Sigmoid colon (tissue), 7 donors: ENCODE results near the gene ARHGAP15. TPM values are rescaled to one million over a fixed set of nuclear protein-coding genes. Genes with fewer than 3 reads are reported as not detected.

Source experiments
- DNase-seq: peaks from one replicate; pipeline ENCODE4 v3.0.0-alpha.2; 2019
- H3K27ac ChIP-seq, 4 donors: fragments of 200-600 bp; sonication (generic); one replicate each; pipeline ENCODE4 v1.5.1; 2016 to 2019; ENCODE audit warnings: mild to moderate bottlenecking in 1 of 4
- H3K27me3 ChIP-seq, 3 donors: fragments of 200-600 bp; sonication (generic); one replicate each; pipeline ENCODE4 v1.5.1; 2019; ENCODE audit warnings: mild to moderate bottlenecking in 1 of 3
- H3K36me3 ChIP-seq, 4 donors: fragments of 200-600 bp; sonication (generic); one replicate each; pipeline ENCODE4 v1.5.1; 2016 to 2019
- H3K4me1 ChIP-seq, 4 donors: fragments of 200-600 bp; sonication (generic); one replicate each; pipeline ENCODE4 v1.5.1; 2017 to 2019
- H3K4me3 ChIP-seq, 4 donors: fragments of 200-600 bp; sonication (generic); one replicate each; pipeline ENCODE4 v1.5.1; 2017 to 2019; ENCODE audit warnings: mild to moderate bottlenecking in 2 of 4, moderate library complexity in 1 of 4
- H3K9me3 ChIP-seq, 4 donors: fragments of 200-600 bp in 3 of 4; sonication (generic) in 3 of 4; one replicate each; pipeline versions ENCODE4 v1.5.1 to v1.6.1; 2013 to 2019
- EP300 ChIP-seq, 4 donors: sonication (generic); formaldehyde crosslinking; IDR thresholded peaks; one replicate each; pipeline ENCODE4 v1.6.1; 2017; ENCODE audit warnings: antibody characterized with exemption in 4 of 4
- POLR2A ChIP-seq, 2 donors: fragments of 450-650 bp; IDR thresholded peaks; one replicate each; pipeline ENCODE4 v1.6.1; 2016; ENCODE audit warnings: antibody characterized with exemption in 2 of 2, mild to moderate bottlenecking in 2 of 2, moderate library complexity in 2 of 2
- POLR2AphosphoS5 ChIP-seq, 4 donors: sonication (generic); formaldehyde crosslinking; IDR thresholded peaks; one replicate each; pipeline ENCODE4 v1.6.1; 2017; ENCODE audit warnings: antibody characterized with exemption in 4 of 4
- WGBS, 2 donors: extraction: QIAGEN DNeasy Blood & Tissue Kit; methylation state at CpG; one replicate each; pipeline ENCODE4 v1.1.7; 2013; 5-methylcytosine and 5-hydroxymethylcytosine counted together
- intact Hi-C: fragments of 100-400 bp; cut with DNase I; formaldehyde crosslinking; loops from one replicate; pipeline ENCODE4 v1.15.1; 2023
- polyA plus RNA-seq, 3 donors: library from polyadenylated mRNA; stranded (reverse); fragments of 200-250 nt; gene quantifications; one replicate each; pipeline ENCODE4 v1.2.3, GENCODE V29; 2013
- total RNA-seq, 4 donors: library from RNA; depleted of rRNA; stranded (reverse); fragments of >200 nt; gene quantifications; one replicate each; pipeline ENCODE4 v1.1.0, GENCODE V29; 2016
- TF ChIP-seq, protein P1 (sequence below), 4 experiments: fragments of 450-650 bp in 3 of 4; fragments of 200-600 bp in 1 of 4; IDR thresholded peaks; one replicate each; pipeline ENCODE4 v1.5.1; 2016 to 2019; ENCODE audit warnings: antibody characterized with exemption in 4 of 4, mild to moderate bottlenecking in 3 of 4, moderate library complexity in 2 of 4
- donor health status: healthy with polysubstance abuse.
- donor health status: Bipolar disorder and iron deficiency.
- donor health status: healthy.

ARHGAP15 gene
- total and polyA plus RNA-seq, 7 donors: 3.7 to 16.4 (median 6.0) TPM

DNA sequence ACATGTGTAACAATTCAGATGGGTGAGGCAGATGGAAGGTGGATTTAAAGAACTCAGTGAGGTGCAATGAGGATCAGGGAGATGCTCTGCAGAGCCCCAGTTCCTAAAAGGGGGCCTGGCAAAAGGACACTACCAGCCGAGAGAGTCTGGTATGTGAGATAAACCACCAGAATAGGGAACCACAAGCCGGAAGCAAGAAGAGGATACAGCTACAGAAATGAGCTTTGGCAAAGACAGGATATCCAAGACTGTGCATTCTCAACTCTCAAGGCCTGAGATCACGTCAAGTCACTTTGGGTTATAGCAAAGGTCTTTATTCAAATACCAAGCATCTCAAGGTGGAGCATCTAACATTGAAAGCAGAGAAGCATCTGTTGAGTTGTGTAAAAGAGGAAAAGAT is 293.5 kb downstream of the ARHGAP15 start:
- no peak overlapping the region for H3K27ac ChIP-seq
- no peak overlapping the region for H3K4me3 ChIP-seq
- intact Hi-C loops: no loop called here
- TF ChIP-seq POLR2AphosphoS5 (IDR thresholded peaks at IDR 0.05): no peak
- no peak for TF ChIP-seq POLR2A (IDR thresholded peaks at IDR 0.05)
- TF ChIP-seq, protein P1, sequence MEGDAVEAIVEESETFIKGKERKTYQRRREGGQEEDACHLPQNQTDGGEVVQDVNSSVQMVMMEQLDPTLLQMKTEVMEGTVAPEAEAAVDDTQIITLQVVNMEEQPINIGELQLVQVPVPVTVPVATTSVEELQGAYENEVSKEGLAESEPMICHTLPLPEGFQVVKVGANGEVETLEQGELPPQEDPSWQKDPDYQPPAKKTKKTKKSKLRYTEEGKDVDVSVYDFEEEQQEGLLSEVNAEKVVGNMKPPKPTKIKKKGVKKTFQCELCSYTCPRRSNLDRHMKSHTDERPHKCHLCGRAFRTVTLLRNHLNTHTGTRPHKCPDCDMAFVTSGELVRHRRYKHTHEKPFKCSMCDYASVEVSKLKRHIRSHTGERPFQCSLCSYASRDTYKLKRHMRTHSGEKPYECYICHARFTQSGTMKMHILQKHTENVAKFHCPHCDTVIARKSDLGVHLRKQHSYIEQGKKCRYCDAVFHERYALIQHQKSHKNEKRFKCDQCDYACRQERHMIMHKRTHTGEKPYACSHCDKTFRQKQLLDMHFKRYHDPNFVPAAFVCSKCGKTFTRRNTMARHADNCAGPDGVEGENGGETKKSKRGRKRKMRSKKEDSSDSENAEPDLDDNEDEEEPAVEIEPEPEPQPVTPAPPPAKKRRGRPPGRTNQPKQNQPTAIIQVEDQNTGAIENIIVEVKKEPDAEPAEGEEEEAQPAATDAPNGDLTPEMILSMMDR (IDR thresholded peaks at IDR 0.05): no peak
- TF ChIP-seq EP300 (IDR thresholded peaks at IDR 0.05): no peak
- H3K9me3 ChIP-seq: no peaks in the 10 kb centered on the region
- no peaks in the 10 kb centered on the region for H3K36me3 ChIP-seq
- no peaks in the 10 kb centered on the region for H3K27me3 ChIP-seq
- WGBS, 2 donors: 72 to 84% methylated on average over 3 of the region's 3 CpGs
- no peaks in the 10 kb centered on the region for H3K4me1 ChIP-seq
- DNase-seq: no peak

DNA sequence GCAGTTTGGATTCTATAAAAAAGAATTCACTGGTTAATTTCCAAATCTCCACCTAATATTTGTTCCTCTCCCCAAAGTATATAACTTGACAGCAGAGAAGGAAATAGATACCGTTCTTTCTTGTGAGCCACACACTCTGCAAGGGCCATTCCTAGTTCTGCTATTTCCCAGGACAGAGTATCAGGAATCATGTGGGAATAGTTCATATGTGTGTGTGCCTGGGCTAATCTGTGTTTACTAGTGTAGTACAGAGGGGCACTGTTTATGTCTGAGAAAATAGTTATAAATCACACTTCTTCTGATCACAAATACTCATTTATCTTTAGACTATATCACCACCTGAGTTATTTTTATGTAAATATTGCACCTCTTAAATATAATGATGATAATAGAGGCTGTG is 296.7 kb downstream of the ARHGAP15 start:
- Histone ChIP-seq H3K4me3 (no peak overlapping the region), H3K4me1 (no peaks in the 10 kb centered on the region), H3K36me3 (no peaks in the 10 kb centered on the region), H3K9me3 (no peaks in the 10 kb centered on the region), H3K27me3 (no peaks in the 10 kb centered on the region), H3K27ac (no peak overlapping the region)
- 82 to 95% methylated on average over 1 of the region's 1 CpG for WGBS, 2 donors
- no peak for TF ChIP-seq POLR2A (IDR thresholded peaks at IDR 0.05)
- TF ChIP-seq EP300 (IDR thresholded peaks at IDR 0.05): no peak
- TF ChIP-seq POLR2AphosphoS5 (IDR thresholded peaks at IDR 0.05): no peak
- TF ChIP-seq, protein P1 (IDR thresholded peaks at IDR 0.05): no peak
- intact Hi-C loops: no loop called here
- DNase-seq: no peak

- 92 to 95% methylated on average over 4 of the region's 4 CpGs for WGBS, 2 donors
- H3K27ac ChIP-seq: no peak overlapping the region
- DNase-seq: no peak
Observed at GRCh38 chr2:143426296-143426695, 297.1 kb downstream of the ARHGAP15 start.

GRCh38 chr2:143428700-143429099 is 299.5 kb downstream of the ARHGAP15 start:
- no peak overlapping the region for H3K4me3 ChIP-seq
- no peaks in the 10 kb centered on the region for H3K36me3 ChIP-seq
- H3K4me1 ChIP-seq: no peaks in the 10 kb centered on the region
- no peaks in the 10 kb centered on the region for H3K27me3 ChIP-seq
- intact Hi-C loops: no loop called here
- no peaks in the 10 kb centered on the region for H3K9me3 ChIP-seq
- TF ChIP-seq POLR2AphosphoS5 (IDR thresholded peaks at IDR 0.05): no peak
- no peak for TF ChIP-seq EP300 (IDR thresholded peaks at IDR 0.05)
- no peak for TF ChIP-seq POLR2A (IDR thresholded peaks at IDR 0.05)
- TF ChIP-seq, protein P1 (IDR thresholded peaks at IDR 0.05): no peak
- DNase-seq: no peak
- WGBS, 2 donors: 46 to 64% methylated on average over 1 of the region's 1 CpG
- no peak overlapping the region for H3K27ac ChIP-seq

More at GRCh38 chr2:143426296-143426695, 297.1 kb downstream of the ARHGAP15 start:
- Histone ChIP-seq H3K9me3 (no peaks in the 10 kb centered on the region), H3K4me1 (no peaks in the 10 kb centered on the region), H3K4me3 (no peak overlapping the region), H3K36me3 (no peaks in the 10 kb centered on the region), H3K27me3 (no peaks in the 10 kb centered on the region)
- TF ChIP-seq POLR2A (IDR thresholded peaks at IDR 0.05): no peak
- TF ChIP-seq EP300 (IDR thresholded peaks at IDR 0.05): no peak
- TF ChIP-seq, protein P1 (IDR thresholded peaks at IDR 0.05): no peak
- TF ChIP-seq POLR2AphosphoS5 (IDR thresholded peaks at IDR 0.05): no peak
- intact Hi-C loops: no loop called here
